GM12873 (cell line): Measurements from ENCODE around the gene ABCD3.

ENCODE experiments used
- TF ChIP-seq, protein P1 (sequence below): IDR thresholded peaks from 2 replicates; pipeline ENCODE4 v1.5.1; 2012; ENCODE audit warnings: low read depth, mild to moderate bottlenecking, moderate library complexity, low read length, control low read depth; ENCODE audit not compliant: insufficient read depth; ENCODE audit errors: missing control alignments

The ABCD3 gene

DNA sequence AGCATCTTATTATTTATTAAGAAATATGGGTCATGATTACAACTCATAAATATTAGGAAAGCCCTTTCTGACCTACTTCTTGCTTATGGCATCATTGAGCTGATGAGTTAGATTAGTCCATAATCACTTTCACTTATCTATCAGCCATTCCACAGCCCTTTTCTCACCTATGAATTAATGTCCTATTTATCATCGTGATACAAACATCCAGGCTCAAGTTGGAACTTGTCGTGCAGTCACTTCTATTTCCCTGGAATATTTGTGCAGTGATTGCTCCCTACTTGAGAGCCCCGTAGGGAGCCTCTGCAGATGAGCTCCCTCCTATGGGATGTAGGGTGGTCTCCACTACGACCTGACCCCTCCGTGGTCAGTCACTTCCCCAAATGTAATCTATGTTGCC, 131.5 kb downstream of the ABCD3 start:
- TF ChIP-seq, protein P1, sequence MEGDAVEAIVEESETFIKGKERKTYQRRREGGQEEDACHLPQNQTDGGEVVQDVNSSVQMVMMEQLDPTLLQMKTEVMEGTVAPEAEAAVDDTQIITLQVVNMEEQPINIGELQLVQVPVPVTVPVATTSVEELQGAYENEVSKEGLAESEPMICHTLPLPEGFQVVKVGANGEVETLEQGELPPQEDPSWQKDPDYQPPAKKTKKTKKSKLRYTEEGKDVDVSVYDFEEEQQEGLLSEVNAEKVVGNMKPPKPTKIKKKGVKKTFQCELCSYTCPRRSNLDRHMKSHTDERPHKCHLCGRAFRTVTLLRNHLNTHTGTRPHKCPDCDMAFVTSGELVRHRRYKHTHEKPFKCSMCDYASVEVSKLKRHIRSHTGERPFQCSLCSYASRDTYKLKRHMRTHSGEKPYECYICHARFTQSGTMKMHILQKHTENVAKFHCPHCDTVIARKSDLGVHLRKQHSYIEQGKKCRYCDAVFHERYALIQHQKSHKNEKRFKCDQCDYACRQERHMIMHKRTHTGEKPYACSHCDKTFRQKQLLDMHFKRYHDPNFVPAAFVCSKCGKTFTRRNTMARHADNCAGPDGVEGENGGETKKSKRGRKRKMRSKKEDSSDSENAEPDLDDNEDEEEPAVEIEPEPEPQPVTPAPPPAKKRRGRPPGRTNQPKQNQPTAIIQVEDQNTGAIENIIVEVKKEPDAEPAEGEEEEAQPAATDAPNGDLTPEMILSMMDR, result no peak

DNA sequence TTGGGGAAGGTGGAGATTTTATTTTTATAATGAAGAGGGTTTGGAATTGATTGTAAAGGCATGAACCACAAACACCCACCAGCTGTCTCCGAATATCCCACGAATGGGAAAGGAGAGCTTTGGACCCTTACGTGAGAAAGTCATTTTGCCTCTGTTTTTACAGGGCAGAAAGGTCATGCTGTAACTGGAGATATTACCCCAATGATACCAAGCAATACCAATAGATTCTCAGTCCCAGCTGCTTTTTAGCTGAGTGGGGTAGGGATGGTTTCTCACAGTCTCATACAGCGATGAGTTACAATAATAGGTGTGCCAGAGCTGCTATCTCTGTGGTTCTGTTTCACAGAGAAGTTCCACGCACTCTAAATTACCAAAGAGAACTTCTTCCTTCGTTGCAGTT, 132.2 kb downstream of the ABCD3 start:
- TF ChIP-seq, protein P1, result no peak

DNA sequence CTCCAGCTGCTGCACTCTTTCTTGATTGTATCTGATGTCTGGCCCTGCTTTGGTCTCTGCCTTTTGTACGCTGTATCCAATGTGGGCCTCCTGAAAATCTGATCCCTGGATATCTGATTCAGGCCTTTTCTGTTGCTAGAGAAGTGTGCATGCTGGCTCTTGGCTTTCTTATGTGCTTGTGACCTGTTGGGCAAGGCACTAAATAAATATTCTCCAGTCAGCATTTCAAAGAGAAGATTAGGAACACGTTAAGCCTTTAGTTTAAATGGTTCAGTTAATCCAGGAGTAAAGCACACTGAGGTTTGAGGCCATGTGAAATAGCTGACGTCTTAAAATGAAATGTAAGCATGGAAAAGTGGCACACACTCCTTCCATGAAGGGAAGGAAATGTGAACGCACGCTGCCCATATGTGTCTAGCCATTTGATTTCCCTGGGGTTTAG, 132.6 kb downstream of the ABCD3 start:
- TF ChIP-seq, protein P1, result no peak

DNA sequence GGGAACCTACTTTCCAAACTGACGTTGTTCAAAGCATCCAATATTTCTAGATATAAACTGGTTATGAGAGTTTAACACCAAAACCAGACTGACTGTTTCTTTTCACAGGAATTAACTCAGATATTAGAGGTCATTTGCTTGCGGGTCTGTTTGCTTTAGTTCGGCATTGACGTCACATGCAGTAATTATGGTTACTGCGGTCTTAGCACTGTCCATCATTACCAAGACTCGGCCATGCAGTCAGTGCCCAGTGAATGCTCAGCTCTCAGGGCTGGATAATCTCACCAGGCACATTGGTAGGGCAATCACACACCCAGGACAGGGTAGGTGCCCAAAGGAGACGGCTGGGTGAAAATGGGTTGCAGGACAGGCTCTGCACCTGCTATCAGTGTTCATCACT, 133.3 kb downstream of the ABCD3 start:
- TF ChIP-seq, protein P1, result no peak

DNA sequence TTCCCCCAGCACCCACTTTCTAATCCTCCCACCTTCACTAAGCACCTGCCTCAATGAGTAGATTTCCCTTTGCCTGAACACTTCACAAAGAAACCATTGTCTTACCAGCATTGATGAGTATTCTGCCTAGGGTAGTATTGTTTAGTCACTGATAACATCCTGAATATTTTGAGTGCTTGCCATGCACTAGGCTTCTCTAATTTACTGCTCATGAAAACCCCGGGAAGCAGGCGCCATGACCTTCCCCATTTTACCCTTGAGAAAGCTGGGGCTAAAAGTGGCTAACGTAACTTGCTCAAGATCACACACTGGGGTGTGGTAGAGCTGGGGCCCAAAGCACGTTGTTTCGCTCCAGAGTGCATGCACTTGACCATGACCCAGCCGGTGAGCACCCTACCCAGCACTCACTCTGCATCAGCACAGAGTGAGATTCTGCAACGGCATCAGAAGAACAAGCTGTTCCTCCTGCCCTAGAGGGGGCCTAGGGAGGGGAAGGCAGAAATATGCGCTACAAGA, 133.9 kb downstream of the ABCD3 start:
- TF ChIP-seq, protein P1, result no peak

DNA sequence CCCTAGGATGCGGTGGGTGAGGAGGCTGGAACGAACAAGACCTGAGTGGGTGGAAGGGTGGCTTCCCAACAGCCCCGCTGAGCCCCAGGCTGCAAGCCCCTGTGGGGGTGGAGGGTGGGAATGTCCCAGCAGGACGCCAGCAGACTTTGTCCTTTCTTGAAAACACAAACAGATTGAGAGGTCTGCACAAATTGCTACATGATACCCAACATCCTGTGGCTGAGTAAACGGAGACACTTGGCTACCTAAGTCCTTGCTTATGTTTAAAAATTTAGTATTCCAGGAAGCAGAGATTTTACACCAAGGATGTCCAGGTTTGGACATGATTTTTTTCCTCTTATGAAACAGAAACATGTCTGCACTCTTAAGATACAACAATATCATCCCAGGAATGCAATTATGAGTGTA, 135.1 kb downstream of the ABCD3 start:
- TF ChIP-seq, protein P1, result no peak

DNA sequence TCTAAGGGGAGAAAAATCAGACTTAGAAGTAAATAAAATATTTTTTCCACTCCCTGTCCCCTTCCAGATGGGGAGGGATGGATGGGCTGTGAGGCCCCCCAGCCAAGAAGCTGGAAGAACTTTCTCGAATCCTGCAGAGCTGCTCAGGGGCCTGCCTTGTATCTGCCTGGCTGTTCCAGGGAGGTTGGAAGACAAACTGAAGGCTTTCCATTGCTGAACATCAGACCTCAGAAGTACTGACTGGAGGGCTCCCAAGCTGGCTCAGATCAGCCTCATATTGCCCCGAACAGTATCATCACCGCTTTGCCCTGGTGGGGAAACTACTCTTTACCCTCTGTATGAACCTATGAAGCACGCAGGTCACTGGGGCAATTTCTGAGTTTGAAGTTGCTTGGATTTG, 135.7 kb downstream of the ABCD3 start:
- TF ChIP-seq, protein P1, result no peak
